PC-9 (cell line): ENCODE measurements around the gene CXCL3. TPM values are rescaled to one million over a fixed set of nuclear protein-coding genes. Genes with fewer than 3 reads are reported as not detected.

ENCODE experiments used
- BruUV-seq: library from RNA; stranded (reverse); fragments of 400-500 nt; replicated peaks from 2 replicates; lab custom pipeline; 2021; lab: Mats Ljungman, UMichigan
- CTCF ChIA-PET: fragments of 300-600 bp; sonication (Branson Sonifier 250); formaldehyde crosslinking; loops from one replicate; lab custom pipeline; 2022; ENCODE audit warnings: antibody characterized with exemption; lab: Charles Lee
- POLR2A ChIA-PET: fragments of 300-600 bp; sonication (Branson Sonifier 250); formaldehyde crosslinking; loops from one replicate; lab custom pipeline; 2022; ENCODE audit warnings: antibody characterized with exemption; ENCODE audit not compliant: unreplicated experiment; lab: Charles Lee
- DNase-seq, 2 experiments: peaks; one replicate each; pipeline versions ENCODE4 v3.0.0 to v3.0.0-alpha.2; 2015 to 2022; ENCODE audit warnings: mixed read lengths in 1 of 2
- H2AFZ ChIP-seq: fragments of 200-600 bp; sonication (generic); 2 replicates; pipeline ENCODE4 v1.8.1; 2017; ENCODE audit warnings: antibody characterized with exemption
- H3F3A ChIP-seq: fragments of 200-600 bp; sonication (generic); 2 replicates; pipeline ENCODE4 v1.8.1; 2017; ENCODE audit warnings: antibody characterized with exemption, mild to moderate bottlenecking, low read depth; ENCODE audit not compliant: insufficient read depth
- H3K27ac ChIP-seq: fragments of 200-600 bp; sonication (generic); 2 replicates; pipeline ENCODE4 v1.6.1; 2016; ENCODE audit warnings: mixed run types
- H3K27me3 ChIP-seq: fragments of 200-600 bp; sonication (generic); 2 replicates; pipeline ENCODE4 v1.6.1; 2016; ENCODE audit warnings: low read depth, mixed run types; ENCODE audit not compliant: insufficient read depth
- H3K36me3 ChIP-seq: fragments of 200-600 bp; sonication (generic); 2 replicates; pipeline ENCODE4 v1.6.1; 2016; ENCODE audit warnings: low read depth, mixed run types
- H3K4me1 ChIP-seq: fragments of 200-600 bp; sonication (generic); replicated peaks from 2 replicates; pipeline ENCODE4 v1.6.1; 2016; ENCODE audit warnings: mixed run types; ENCODE audit not compliant: insufficient read depth
- H3K4me2 ChIP-seq: fragments of 200-600 bp; sonication (generic); 2 replicates; pipeline ENCODE4 v1.6.1; 2017; ENCODE audit warnings: mixed run types
- H3K4me3 ChIP-seq: fragments of 200-600 bp; sonication (generic); 2 replicates; pipeline ENCODE4 v1.6.1; 2016; ENCODE audit warnings: mixed run types
- H3K79me2 ChIP-seq: fragments of 200-600 bp; sonication (generic); 2 replicates; pipeline ENCODE4 v1.6.1; 2017; ENCODE audit warnings: low read depth, mixed run types
- H3K9me2 ChIP-seq: fragments of 200-600 bp; sonication (generic); 2 replicates; pipeline ENCODE4 v1.8.1; 2017; ENCODE audit warnings: mild to moderate bottlenecking; ENCODE audit not compliant: insufficient read depth
- H3K9me3 ChIP-seq: fragments of 200-600 bp; sonication (generic); 2 replicates; pipeline ENCODE4 v1.8.1; 2016; ENCODE audit warnings: low read depth; ENCODE audit not compliant: insufficient read depth
- H4K20me1 ChIP-seq: fragments of 200-600 bp; sonication (generic); 2 replicates; pipeline ENCODE4 v1.8.1; 2017; ENCODE audit not compliant: insufficient read depth
- EZH2 ChIP-seq: fragments of 200-600 bp; sonication (generic); IDR thresholded peaks from 2 replicates; pipeline ENCODE4 v1.8.0; 2017; ENCODE audit warnings: antibody characterized with exemption, low read depth
- intact Hi-C: fragments of 100-400 bp; cut with micrococcal nuclease; formaldehyde crosslinking; loops from one replicate; pipeline ENCODE4 v1.10.0; 2022; ENCODE audit not compliant: unreplicated experiment
- total RNA-seq: library from RNA; stranded (reverse); gene quantifications from 2 replicates; pipeline ENCODE4 v1.2.3, GENCODE V29; 2021
- TF ChIP-seq, protein P1 (sequence below): fragments of 200-600 bp; sonication (generic); conservative IDR thresholded peaks from 2 replicates; pipeline ENCODE4 v1.6.1; 2017; ENCODE audit warnings: mixed run types, antibody characterized with exemption, mild to moderate bottlenecking, moderate library complexity

Gene CXCL3
- total RNA-seq, 1 experiment from 2014 or later, result not detected

DNA sequence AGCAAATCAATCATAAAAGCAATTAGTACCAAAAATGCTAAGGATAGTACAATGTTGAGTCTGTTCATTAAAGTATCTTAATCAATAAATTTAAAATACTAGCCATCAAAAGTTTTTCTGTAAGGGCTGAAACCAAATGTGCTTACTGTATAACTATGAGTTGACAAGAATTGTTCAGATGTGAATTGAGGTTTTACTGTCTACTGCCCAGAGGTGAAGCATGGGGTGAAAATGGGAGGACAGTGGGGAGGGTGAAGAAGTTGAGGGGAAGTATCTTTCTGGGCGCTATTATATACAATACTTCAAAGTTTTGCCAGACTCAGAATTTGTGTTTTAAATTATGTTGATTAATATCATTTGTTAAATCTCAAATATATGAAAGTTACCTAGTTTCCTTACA is 46.4 kb downstream of the CXCL3 start:
- Histone ChIP-seq H3K9me2 (no peaks in the 10 kb centered on the region; the same call in 1 of the 2 replicates), H3K4me3 (no peak overlapping the region), H4K20me1 (no peaks in the 10 kb centered on the region), H3K36me3 (no peaks in the 10 kb centered on the region), H3K9me3 (no peaks in the 10 kb centered on the region), H3F3A (no peaks in the 10 kb centered on the region), H3K27me3 (no peaks in the 10 kb centered on the region), H3K4me2 (no peak overlapping the region), H2AFZ (no peak overlapping the region), H3K79me2 (no peaks in the 10 kb centered on the region), H3K27ac (no peak overlapping the region), H3K4me1 (no peaks in the 10 kb centered on the region)
- POLR2A ChIA-PET, result no interaction called here
- intact Hi-C loops, result no loop called here
- no TSS peak for BruUV-seq
- no peak for DNase-seq
- TF ChIP-seq, protein P1, sequence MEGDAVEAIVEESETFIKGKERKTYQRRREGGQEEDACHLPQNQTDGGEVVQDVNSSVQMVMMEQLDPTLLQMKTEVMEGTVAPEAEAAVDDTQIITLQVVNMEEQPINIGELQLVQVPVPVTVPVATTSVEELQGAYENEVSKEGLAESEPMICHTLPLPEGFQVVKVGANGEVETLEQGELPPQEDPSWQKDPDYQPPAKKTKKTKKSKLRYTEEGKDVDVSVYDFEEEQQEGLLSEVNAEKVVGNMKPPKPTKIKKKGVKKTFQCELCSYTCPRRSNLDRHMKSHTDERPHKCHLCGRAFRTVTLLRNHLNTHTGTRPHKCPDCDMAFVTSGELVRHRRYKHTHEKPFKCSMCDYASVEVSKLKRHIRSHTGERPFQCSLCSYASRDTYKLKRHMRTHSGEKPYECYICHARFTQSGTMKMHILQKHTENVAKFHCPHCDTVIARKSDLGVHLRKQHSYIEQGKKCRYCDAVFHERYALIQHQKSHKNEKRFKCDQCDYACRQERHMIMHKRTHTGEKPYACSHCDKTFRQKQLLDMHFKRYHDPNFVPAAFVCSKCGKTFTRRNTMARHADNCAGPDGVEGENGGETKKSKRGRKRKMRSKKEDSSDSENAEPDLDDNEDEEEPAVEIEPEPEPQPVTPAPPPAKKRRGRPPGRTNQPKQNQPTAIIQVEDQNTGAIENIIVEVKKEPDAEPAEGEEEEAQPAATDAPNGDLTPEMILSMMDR, result no peak
- no peak for TF ChIP-seq EZH2
- CTCF ChIA-PET, result interaction anchor here (0.6 to 0.7 kb wide), 2 partner anchors 260 to 409 kb away, joined by 3 read pairs; no protein-coding TSS in a partner anchor

- Histone ChIP-seq H3K9me3 (no peaks in the 10 kb centered on the region), H3K4me2 (no peak overlapping the region), H4K20me1 (no peaks in the 10 kb centered on the region), H3K4me3 (no peak overlapping the region), H2AFZ (no peak overlapping the region), H3K27me3 (no peaks in the 10 kb centered on the region), H3K27ac (no peak overlapping the region), H3K79me2 (no peaks in the 10 kb centered on the region), H3K36me3 (no peaks in the 10 kb centered on the region), H3K4me1 (no peaks in the 10 kb centered on the region), H3K9me2 (no peaks in the 10 kb centered on the region; the same call in 1 of the 2 replicates), H3F3A (no peaks in the 10 kb centered on the region)
- no peak for DNase-seq
- ChIA-PET POLR2A (no interaction called here), CTCF (interaction anchor here (0.7 kb wide), 1 partner anchor 260 kb away, joined by 3 read pairs; no protein-coding TSS in a partner anchor)
- intact Hi-C loops, result no loop called here
- TF ChIP-seq, protein P1, result no peak
- no peak for TF ChIP-seq EZH2
- no TSS peak for BruUV-seq
Observed at GRCh38 chr4:73991742-73992000, 46.8 kb downstream of the CXCL3 start.

DNA sequence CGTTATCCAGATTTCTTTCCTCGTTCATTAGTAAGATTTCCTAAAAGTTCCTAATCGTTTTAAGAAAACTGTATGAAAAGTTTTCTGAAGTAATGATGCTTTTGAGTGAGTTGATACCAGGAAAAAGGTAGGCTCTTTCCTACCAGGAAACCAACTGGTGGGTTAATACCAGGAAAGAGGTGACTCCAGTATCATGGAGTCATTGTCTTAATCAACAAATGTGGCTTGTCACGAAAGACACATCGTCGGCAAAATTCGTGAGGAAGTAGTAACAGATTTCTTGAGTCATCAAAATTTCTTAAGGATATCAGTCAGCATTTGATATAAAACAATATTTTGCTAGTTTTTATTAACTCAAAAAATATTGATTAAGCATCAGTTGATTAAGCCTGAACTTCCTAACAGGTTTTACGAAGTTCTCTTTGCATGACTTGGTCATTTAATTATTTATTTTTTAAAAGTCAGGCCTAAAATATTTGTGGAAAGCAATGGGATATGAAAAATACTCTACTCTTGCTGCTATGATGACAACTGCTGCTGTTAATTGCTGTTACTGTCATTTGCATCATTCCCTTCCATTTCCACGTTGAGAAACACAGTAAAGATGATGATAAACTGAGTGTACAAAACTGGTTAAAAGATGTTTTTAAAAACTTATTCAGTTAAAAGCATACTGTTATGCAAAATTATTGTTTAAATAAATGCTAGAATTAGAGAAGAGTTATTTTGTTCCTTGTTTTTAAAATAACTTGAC is 47.3 kb downstream of the CXCL3 start:
- H3F3A ChIP-seq, result no peaks in the 10 kb centered on the region

More for the DNA sequence above, 47.3 kb downstream of the CXCL3 start:
- H3K36me3 ChIP-seq, result no peaks in the 10 kb centered on the region
- no peaks in the 10 kb centered on the region for H3K9me3 ChIP-seq
- no peak overlapping the region for H2AFZ ChIP-seq
- no peaks in the 10 kb centered on the region; the same call in 1 of the 2 replicates for H3K9me2 ChIP-seq
- BruUV-seq, result no TSS peak
- CTCF ChIA-PET, result interaction anchor here (0.7 kb wide), 1 partner anchor 260 kb away, joined by 3 read pairs; no protein-coding TSS in a partner anchor
- no peak overlapping the region for H3K4me3 ChIP-seq
- TF ChIP-seq, protein P1, result no peak
- TF ChIP-seq EZH2, result no peak
- POLR2A ChIA-PET, result no interaction called here
- no peak for DNase-seq
- H3K79me2 ChIP-seq, result no peaks in the 10 kb centered on the region
- no peak overlapping the region for H3K4me2 ChIP-seq
- H4K20me1 ChIP-seq, result no peaks in the 10 kb centered on the region
- H3K27me3 ChIP-seq, result no peaks in the 10 kb centered on the region
- no peaks in the 10 kb centered on the region for H3K4me1 ChIP-seq
- H3K27ac ChIP-seq, result no peak overlapping the region
- intact Hi-C loops, result no loop called here
